HepG2 (cell line): Measurements from ENCODE around the gene ARHGAP26.

Source experiments
- KDM4B ChIP-seq: sonication (generic); formaldehyde crosslinking; IDR thresholded peaks from 2 replicates; pipeline ENCODE4 v1.4.0; 2020; ENCODE audit warnings: missing genetic modification reagents
- NR2F6 ChIP-seq, 2 experiments: IDR thresholded peaks; 2 replicates each; pipeline ENCODE4 v1.6.1; 2016; ENCODE audit warnings: antibody characterized with exemption in 1 of 2, mild to moderate bottlenecking in 1 of 2
- PHF21A ChIP-seq: sonication (generic); formaldehyde crosslinking; IDR thresholded peaks from 2 replicates; pipeline ENCODE4 v1.5.0; 2020; ENCODE audit warnings: mild to moderate bottlenecking, missing genetic modification reagents
- POLR2A ChIP-seq, 2 experiments: IDR thresholded peaks; 2 replicates each; pipeline ENCODE4 v1.6.1; 2011; ENCODE audit warnings: low read depth in 2 of 2, low read length in 2 of 2, mild to moderate bottlenecking in 1 of 2, moderate library complexity in 1 of 2; ENCODE audit not compliant: insufficient read depth in 1 of 2
- POLR2AphosphoS5 ChIP-seq: IDR thresholded peaks from 2 replicates; pipeline ENCODE4 v1.6.1; 2012; ENCODE audit warnings: low read depth, low read length
- THAP8 ChIP-seq: sonication (generic); formaldehyde crosslinking; IDR thresholded peaks from 2 replicates; pipeline ENCODE4 v1.5.1; 2020; ENCODE audit warnings: missing genetic modification reagents, mild to moderate bottlenecking, borderline replicate concordance
- YY1 ChIP-seq: IDR thresholded peaks from 2 replicates; pipeline ENCODE4 v1.6.1; 2011; ENCODE audit warnings: low read length, low read depth, moderate library complexity, mild to moderate bottlenecking; ENCODE audit not compliant: insufficient read depth, insufficient replicate concordance
- ZNF274 ChIP-seq: sonication (generic); formaldehyde crosslinking; IDR thresholded peaks from 2 replicates; pipeline ENCODE4 v1.5.1; 2020; ENCODE audit warnings: mild to moderate bottlenecking, missing genetic modification reagents
- ZNF367 ChIP-seq: sonication (generic); formaldehyde crosslinking; IDR thresholded peaks from 2 replicates; pipeline ENCODE4 v1.4.0; 2020; ENCODE audit warnings: missing genetic modification reagents, borderline replicate concordance
- ZNF382 ChIP-seq: sonication (generic); formaldehyde crosslinking; IDR thresholded peaks from 2 replicates; pipeline ENCODE4 v1.5.0; 2020; ENCODE audit warnings: missing genetic modification reagents, mild to moderate bottlenecking, borderline replicate concordance
- ZZZ3 ChIP-seq: sonication (generic); formaldehyde crosslinking; IDR thresholded peaks from 2 replicates; pipeline ENCODE4 v1.4.0; 2020; ENCODE audit warnings: missing genetic modification reagents, mild to moderate bottlenecking, borderline replicate concordance
- TF ChIP-seq, protein P1 (sequence below): sonication (generic); formaldehyde crosslinking; IDR thresholded peaks from 2 replicates; pipeline ENCODE4 v1.5.0; 2020; ENCODE audit warnings: mild to moderate bottlenecking, missing genetic modification reagents, moderate library complexity
- TF ChIP-seq, protein P2 (sequence below): sonication (generic); formaldehyde crosslinking; IDR thresholded peaks from 2 replicates; pipeline ENCODE4 v1.4.0; 2020; ENCODE audit warnings: missing genetic modification reagents

- TF ChIP-seq POLR2AphosphoS5 (no peak), ZNF367 (CRISPR knock-in tag) (no peak), ZNF382 (CRISPR knock-in tag) (no peak), PHF21A (CRISPR knock-in tag) (no peak), ZNF274 (CRISPR knock-in tag) (no peak), POLR2A (IDR thresholded peaks at IDR 0.05; ENCODE audit: insufficient read depth in 1 of 2, low read depth in 2 of 2, low read length in 2 of 2) (no peak), ZZZ3 (no peak), NR2F6 (IDR thresholded peaks at IDR 0.05) (peak; percentile 73), NR2F6 (CRISPR knock-in tag; IDR thresholded peaks at IDR 0.05) (peak; percentile 70; the same call in 1 of the 2 replicates), THAP8 (CRISPR knock-in tag) (no peak), YY1 (no peak), KDM4B (no peak)
- TF ChIP-seq, protein P1, sequence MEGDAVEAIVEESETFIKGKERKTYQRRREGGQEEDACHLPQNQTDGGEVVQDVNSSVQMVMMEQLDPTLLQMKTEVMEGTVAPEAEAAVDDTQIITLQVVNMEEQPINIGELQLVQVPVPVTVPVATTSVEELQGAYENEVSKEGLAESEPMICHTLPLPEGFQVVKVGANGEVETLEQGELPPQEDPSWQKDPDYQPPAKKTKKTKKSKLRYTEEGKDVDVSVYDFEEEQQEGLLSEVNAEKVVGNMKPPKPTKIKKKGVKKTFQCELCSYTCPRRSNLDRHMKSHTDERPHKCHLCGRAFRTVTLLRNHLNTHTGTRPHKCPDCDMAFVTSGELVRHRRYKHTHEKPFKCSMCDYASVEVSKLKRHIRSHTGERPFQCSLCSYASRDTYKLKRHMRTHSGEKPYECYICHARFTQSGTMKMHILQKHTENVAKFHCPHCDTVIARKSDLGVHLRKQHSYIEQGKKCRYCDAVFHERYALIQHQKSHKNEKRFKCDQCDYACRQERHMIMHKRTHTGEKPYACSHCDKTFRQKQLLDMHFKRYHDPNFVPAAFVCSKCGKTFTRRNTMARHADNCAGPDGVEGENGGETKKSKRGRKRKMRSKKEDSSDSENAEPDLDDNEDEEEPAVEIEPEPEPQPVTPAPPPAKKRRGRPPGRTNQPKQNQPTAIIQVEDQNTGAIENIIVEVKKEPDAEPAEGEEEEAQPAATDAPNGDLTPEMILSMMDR (CRISPR knock-in tag): no peak
- TF ChIP-seq, protein P2, sequence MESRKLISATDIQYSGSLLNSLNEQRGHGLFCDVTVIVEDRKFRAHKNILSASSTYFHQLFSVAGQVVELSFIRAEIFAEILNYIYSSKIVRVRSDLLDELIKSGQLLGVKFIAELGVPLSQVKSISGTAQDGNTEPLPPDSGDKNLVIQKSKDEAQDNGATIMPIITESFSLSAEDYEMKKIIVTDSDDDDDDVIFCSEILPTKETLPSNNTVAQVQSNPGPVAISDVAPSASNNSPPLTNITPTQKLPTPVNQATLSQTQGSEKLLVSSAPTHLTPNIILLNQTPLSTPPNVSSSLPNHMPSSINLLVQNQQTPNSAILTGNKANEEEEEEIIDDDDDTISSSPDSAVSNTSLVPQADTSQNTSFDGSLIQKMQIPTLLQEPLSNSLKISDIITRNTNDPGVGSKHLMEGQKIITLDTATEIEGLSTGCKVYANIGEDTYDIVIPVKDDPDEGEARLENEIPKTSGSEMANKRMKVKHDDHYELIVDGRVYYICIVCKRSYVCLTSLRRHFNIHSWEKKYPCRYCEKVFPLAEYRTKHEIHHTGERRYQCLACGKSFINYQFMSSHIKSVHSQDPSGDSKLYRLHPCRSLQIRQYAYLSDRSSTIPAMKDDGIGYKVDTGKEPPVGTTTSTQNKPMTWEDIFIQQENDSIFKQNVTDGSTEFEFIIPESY (CRISPR knock-in tag): no peak
These were observed 104.4 kb downstream of the ARHGAP26 start for GRCh38 chr5:142874540-142874939.
